Keratinocyte (primary cell): ENCODE data around the gene JSRP1. TPM values are rescaled to one million over a fixed set of nuclear protein-coding genes. Genes with fewer than 3 reads are reported as not detected.
A peak's percentile ranks its signal among the peaks of the same experiment; 100 is the strongest.

Experiments used
- DNase-seq: peaks from one replicate; pipeline ENCODE4 v3.0.0-alpha.2; 2011; ENCODE audit warnings: low read depth, missing footprints, low spot score
- FAIRE-seq: peaks from 2 replicates; lab custom pipeline; 2011; peaks lifted over from hg19 to GRCh38; lab: Jason Lieb, UNC
- H2AFZ ChIP-seq: 2 replicates; pipeline ENCODE4 v1.6.0; 2012; ENCODE audit warnings: low read length, control low read depth, inconsistent platforms; ENCODE audit not compliant: control insufficient read depth
- H3K27ac ChIP-seq: 2 replicates; pipeline ENCODE4 v1.5.1; 2011; ENCODE audit warnings: low read length; ENCODE audit not compliant: control insufficient read depth, insufficient read depth
- H3K27me3 ChIP-seq: 3 replicates; pipeline ENCODE4 v1.6.0; 2011; ENCODE audit warnings: low read length; ENCODE audit not compliant: control insufficient read depth, insufficient read depth; ENCODE audit errors: extremely low read depth
- H3K36me3 ChIP-seq, 2 experiments: 2 replicates in 1 of 2; 3 replicates in 1 of 2; pipeline ENCODE4 v1.5.1; 2011; ENCODE audit warnings: low read length in 2 of 2, mild to moderate bottlenecking in 1 of 2; ENCODE audit not compliant: control insufficient read depth in 2 of 2, insufficient read depth in 2 of 2; ENCODE audit errors: extremely low read depth in 1 of 2
- H3K4me1 ChIP-seq: 3 replicates; pipeline ENCODE4 v1.5.1; 2011; ENCODE audit warnings: low read length; ENCODE audit not compliant: control insufficient read depth, insufficient read depth; ENCODE audit errors: extremely low read depth
- H3K4me2 ChIP-seq: 3 replicates; pipeline ENCODE4 v1.6.0; 2011; ENCODE audit warnings: low read depth, low read length; ENCODE audit not compliant: control insufficient read depth, insufficient read depth; ENCODE audit errors: extremely low read depth
- H3K4me3 ChIP-seq, 3 experiments: fragments of 200-600 bp in 1 of 3; sonication (generic) in 1 of 3; 2 replicates in 2 of 3; 3 replicates in 1 of 3; pipeline ENCODE4 v1.5.1; 2011 to 2016; ENCODE audit warnings: low read length in 3 of 3, mild to moderate bottlenecking in 3 of 3, control low read depth in 2 of 3, inconsistent platforms in 1 of 3, low read depth in 1 of 3, mixed read lengths in 1 of 3, mixed run types in 1 of 3, moderate library complexity in 1 of 3; ENCODE audit not compliant: control insufficient read depth in 2 of 3, insufficient read depth in 2 of 3; ENCODE audit errors: extremely low read depth in 1 of 3
- H3K79me2 ChIP-seq: 2 replicates; pipeline ENCODE4 v1.6.0; 2012; ENCODE audit warnings: low read length; ENCODE audit not compliant: control insufficient read depth, insufficient read depth
- H3K9ac ChIP-seq: 3 replicates; pipeline ENCODE4 v1.6.0; 2011; ENCODE audit warnings: low read length; ENCODE audit not compliant: control insufficient read depth, insufficient read depth; ENCODE audit errors: extremely low read depth
- H3K9me1 ChIP-seq: 3 replicates; pipeline ENCODE4 v1.6.0; 2011; ENCODE audit warnings: low read length; ENCODE audit not compliant: control insufficient read depth, insufficient read depth; ENCODE audit errors: extremely low read depth
- H3K9me3 ChIP-seq: 2 replicates; pipeline ENCODE4 v1.5.1; 2012; ENCODE audit warnings: low read depth, low read length; ENCODE audit not compliant: control insufficient read depth
- H4K20me1 ChIP-seq: 3 replicates; pipeline ENCODE4 v1.6.0; 2011; ENCODE audit warnings: low read length; ENCODE audit not compliant: control insufficient read depth, insufficient read depth; ENCODE audit errors: extremely low read depth
- CTCF ChIP-seq, 3 experiments: IDR thresholded peaks in 1 of 3; conservative IDR thresholded peaks in 1 of 3; optimal IDR thresholded peaks in 1 of 3; 2 replicates in 2 of 3; 3 replicates in 1 of 3; pipeline versions ENCODE3 to v1.5.1; 2011; ENCODE audit warnings: low read length in 3 of 3, mild to moderate bottlenecking in 3 of 3, moderate library complexity in 2 of 3, control low read depth in 1 of 3, inconsistent platforms in 1 of 3; ENCODE audit not compliant: insufficient read depth in 2 of 3; ENCODE audit errors: extremely low read depth in 1 of 3
- EZH2 ChIP-seq: IDR thresholded peaks from one replicate; pipeline ENCODE4 v1.6.1; 2012; ENCODE audit warnings: inconsistent platforms, mild to moderate bottlenecking, low read length, moderate library complexity
- dilution Hi-C: fragments of 300-500 bp; cut with MboI; formaldehyde crosslinking; loops from one replicate; pipeline ENCODE4 v1.7.0; 2020; ENCODE audit warnings: low sequenced_read_pairs; ENCODE audit not compliant: extremely low pct_ligation_motif_present
- polyA plus RNA-seq, 5 experiments: library from polyadenylated mRNA; depleted of rRNA in 3 of 5; stranded (reverse) in 3 of 5; stranded (forward) in 1 of 5; unstranded in 1 of 5; fragments of >200 nt; gene quantifications; 1 replicate in 1 of 5; 2 replicates in 3 of 5; 3 replicates in 1 of 5; pipeline versions ENCODE4 v1.2.1 to v1.2.3, GENCODE V29; 2011 to 2012; ENCODE audit warnings: missing spikeins in 2 of 5, low read depth in 1 of 5, low replicate concordance in 1 of 5

JSRP1 gene
- polyA plus RNA-seq, 1 donor (not counting 4 experiments of a cell fraction or from before 2014, with no cell fraction given): not detected

- H3K4me2 ChIP-seq: no peak overlapping the region
- dilution Hi-C loops: no loop called here
- no peak overlapping the region for H2AFZ ChIP-seq
- H3K36me3 ChIP-seq: peaks cover 0 to 3% of the 10 kb centered on the region in 2 experiments
- FAIRE-seq (no peak), DNase-seq (no peak)
- peaks cover 49% of the 10 kb centered on the region for H3K27me3 ChIP-seq
- H3K9ac ChIP-seq: no peak overlapping the region
- TF ChIP-seq EZH2 (peak; percentile 78), CTCF (optimal IDR thresholded peaks at IDR 0.05 in 1 of 3, IDR thresholded peaks at IDR 0.05 in 1 of 3, conservative IDR thresholded peaks at IDR 0.05 in 1 of 3; ENCODE audit: extremely low read depth in 1 of 3, insufficient read depth in 2 of 3, low read length in 3 of 3) (no peak)
- H3K27ac ChIP-seq: no peak overlapping the region
- H4K20me1 ChIP-seq: peaks cover 8% of the 10 kb centered on the region
- no peak overlapping the region for H3K4me3 ChIP-seq
- no peaks in the 10 kb centered on the region for H3K79me2 ChIP-seq
- no peaks in the 10 kb centered on the region for H3K9me3 ChIP-seq
- H3K4me1 ChIP-seq: no peaks in the 10 kb centered on the region
- no peaks in the 10 kb centered on the region for H3K9me1 ChIP-seq
Measured at GRCh38 chr19:2252055-2252796, 4.0 kb downstream of the JSRP1 start.

- TF ChIP-seq CTCF (optimal IDR thresholded peaks at IDR 0.05 in 1 of 3, IDR thresholded peaks at IDR 0.05 in 1 of 3, conservative IDR thresholded peaks at IDR 0.05 in 1 of 3; ENCODE audit: extremely low read depth in 1 of 3, insufficient read depth in 2 of 3, low read length in 3 of 3) (no peak), EZH2 (peak; percentile 59)
- H3K9me1 ChIP-seq: no peaks in the 10 kb centered on the region
- H3K4me3 ChIP-seq: no peak overlapping the region
- no peak overlapping the region for H3K4me2 ChIP-seq
- H3K9me3 ChIP-seq: no peaks in the 10 kb centered on the region
- dilution Hi-C loops: no loop called here
- DNase-seq (no peak), FAIRE-seq (no peak)
- peaks cover 0 to 7% of the 10 kb centered on the region in 2 experiments for H3K36me3 ChIP-seq
- peaks cover 9% of the 10 kb centered on the region for H4K20me1 ChIP-seq
- H3K9ac ChIP-seq: no peak overlapping the region
- no peak overlapping the region for H2AFZ ChIP-seq
- H3K27me3 ChIP-seq: peaks cover 49% of the 10 kb centered on the region
- H3K4me1 ChIP-seq: no peaks in the 10 kb centered on the region
- H3K27ac ChIP-seq: no peak overlapping the region
- H3K79me2 ChIP-seq: no peaks in the 10 kb centered on the region
Measured at GRCh38 chr19:2251106-2252054, 4.8 kb downstream of the JSRP1 start.
